ENCODE results near the gene SORL1. TPM values are rescaled to one million over a fixed set of nuclear protein-coding genes. Genes with fewer than 3 reads are reported as not detected.

The SORL1 gene
- total and polyA plus RNA-seq, 2 of the 8 experiments (the other 6 are each of a cell fraction or from before 2014, with no cell fraction given) = 38.1 to 65.5 TPM

GRCh38 chr11:121552154-121552553 is 100.0 kb downstream of the SORL1 start (continued):
- TF ChIP-seq, protein P1, sequence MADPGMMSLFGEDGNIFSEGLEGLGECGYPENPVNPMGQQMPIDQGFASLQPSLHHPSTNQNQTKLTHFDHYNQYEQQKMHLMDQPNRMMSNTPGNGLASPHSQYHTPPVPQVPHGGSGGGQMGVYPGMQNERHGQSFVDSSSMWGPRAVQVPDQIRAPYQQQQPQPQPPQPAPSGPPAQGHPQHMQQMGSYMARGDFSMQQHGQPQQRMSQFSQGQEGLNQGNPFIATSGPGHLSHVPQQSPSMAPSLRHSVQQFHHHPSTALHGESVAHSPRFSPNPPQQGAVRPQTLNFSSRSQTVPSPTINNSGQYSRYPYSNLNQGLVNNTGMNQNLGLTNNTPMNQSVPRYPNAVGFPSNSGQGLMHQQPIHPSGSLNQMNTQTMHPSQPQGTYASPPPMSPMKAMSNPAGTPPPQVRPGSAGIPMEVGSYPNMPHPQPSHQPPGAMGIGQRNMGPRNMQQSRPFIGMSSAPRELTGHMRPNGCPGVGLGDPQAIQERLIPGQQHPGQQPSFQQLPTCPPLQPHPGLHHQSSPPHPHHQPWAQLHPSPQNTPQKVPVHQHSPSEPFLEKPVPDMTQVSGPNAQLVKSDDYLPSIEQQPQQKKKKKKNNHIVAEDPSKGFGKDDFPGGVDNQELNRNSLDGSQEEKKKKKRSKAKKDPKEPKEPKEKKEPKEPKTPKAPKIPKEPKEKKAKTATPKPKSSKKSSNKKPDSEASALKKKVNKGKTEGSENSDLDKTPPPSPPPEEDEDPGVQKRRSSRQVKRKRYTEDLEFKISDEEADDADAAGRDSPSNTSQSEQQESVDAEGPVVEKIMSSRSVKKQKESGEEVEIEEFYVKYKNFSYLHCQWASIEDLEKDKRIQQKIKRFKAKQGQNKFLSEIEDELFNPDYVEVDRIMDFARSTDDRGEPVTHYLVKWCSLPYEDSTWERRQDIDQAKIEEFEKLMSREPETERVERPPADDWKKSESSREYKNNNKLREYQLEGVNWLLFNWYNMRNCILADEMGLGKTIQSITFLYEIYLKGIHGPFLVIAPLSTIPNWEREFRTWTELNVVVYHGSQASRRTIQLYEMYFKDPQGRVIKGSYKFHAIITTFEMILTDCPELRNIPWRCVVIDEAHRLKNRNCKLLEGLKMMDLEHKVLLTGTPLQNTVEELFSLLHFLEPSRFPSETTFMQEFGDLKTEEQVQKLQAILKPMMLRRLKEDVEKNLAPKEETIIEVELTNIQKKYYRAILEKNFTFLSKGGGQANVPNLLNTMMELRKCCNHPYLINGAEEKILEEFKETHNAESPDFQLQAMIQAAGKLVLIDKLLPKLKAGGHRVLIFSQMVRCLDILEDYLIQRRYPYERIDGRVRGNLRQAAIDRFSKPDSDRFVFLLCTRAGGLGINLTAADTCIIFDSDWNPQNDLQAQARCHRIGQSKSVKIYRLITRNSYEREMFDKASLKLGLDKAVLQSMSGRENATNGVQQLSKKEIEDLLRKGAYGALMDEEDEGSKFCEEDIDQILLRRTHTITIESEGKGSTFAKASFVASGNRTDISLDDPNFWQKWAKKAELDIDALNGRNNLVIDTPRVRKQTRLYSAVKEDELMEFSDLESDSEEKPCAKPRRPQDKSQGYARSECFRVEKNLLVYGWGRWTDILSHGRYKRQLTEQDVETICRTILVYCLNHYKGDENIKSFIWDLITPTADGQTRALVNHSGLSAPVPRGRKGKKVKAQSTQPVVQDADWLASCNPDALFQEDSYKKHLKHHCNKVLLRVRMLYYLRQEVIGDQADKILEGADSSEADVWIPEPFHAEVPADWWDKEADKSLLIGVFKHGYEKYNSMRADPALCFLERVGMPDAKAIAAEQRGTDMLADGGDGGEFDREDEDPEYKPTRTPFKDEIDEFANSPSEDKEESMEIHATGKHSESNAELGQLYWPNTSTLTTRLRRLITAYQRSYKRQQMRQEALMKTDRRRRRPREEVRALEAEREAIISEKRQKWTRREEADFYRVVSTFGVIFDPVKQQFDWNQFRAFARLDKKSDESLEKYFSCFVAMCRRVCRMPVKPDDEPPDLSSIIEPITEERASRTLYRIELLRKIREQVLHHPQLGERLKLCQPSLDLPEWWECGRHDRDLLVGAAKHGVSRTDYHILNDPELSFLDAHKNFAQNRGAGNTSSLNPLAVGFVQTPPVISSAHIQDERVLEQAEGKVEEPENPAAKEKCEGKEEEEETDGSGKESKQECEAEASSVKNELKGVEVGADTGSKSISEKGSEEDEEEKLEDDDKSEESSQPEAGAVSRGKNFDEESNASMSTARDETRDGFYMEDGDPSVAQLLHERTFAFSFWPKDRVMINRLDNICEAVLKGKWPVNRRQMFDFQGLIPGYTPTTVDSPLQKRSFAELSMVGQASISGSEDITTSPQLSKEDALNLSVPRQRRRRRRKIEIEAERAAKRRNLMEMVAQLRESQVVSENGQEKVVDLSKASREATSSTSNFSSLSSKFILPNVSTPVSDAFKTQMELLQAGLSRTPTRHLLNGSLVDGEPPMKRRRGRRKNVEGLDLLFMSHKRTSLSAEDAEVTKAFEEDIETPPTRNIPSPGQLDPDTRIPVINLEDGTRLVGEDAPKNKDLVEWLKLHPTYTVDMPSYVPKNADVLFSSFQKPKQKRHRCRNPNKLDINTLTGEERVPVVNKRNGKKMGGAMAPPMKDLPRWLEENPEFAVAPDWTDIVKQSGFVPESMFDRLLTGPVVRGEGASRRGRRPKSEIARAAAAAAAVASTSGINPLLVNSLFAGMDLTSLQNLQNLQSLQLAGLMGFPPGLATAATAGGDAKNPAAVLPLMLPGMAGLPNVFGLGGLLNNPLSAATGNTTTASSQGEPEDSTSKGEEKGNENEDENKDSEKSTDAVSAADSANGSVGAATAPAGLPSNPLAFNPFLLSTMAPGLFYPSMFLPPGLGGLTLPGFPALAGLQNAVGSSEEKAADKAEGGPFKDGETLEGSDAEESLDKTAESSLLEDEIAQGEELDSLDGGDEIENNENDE (IDR thresholded peaks at IDR 0.05; ENCODE audit: insufficient replicate concordance, low read length) = no peak
- no peak for TF ChIP-seq CBX8 (IDR thresholded peaks at IDR 0.05; ENCODE audit: borderline replicate concordance, low read depth, low read length)
- TF ChIP-seq, protein P2, sequence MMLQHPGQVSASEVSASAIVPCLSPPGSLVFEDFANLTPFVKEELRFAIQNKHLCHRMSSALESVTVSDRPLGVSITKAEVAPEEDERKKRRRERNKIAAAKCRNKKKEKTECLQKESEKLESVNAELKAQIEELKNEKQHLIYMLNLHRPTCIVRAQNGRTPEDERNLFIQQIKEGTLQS (IDR thresholded peaks at IDR 0.05; ENCODE audit: insufficient read depth, low read depth, low read length) = no peak
- no peak for TF ChIP-seq RFX5 (IDR thresholded peaks at IDR 0.05; ENCODE audit: borderline replicate concordance, low read depth, low read length)
- TF ChIP-seq JUND (IDR thresholded peaks at IDR 0.05; ENCODE audit: low read length) = no peak
- no peak for TF ChIP-seq CTBP2 (IDR thresholded peaks at IDR 0.05; ENCODE audit: borderline replicate concordance, insufficient read depth, insufficient read length, low read length)
- TF ChIP-seq ATF2 (IDR thresholded peaks at IDR 0.05; ENCODE audit: low read length) = no peak
- no peak for TF ChIP-seq GABPA (IDR thresholded peaks at IDR 0.05; ENCODE audit: borderline replicate concordance, insufficient read depth, low read length)

Data from H1 (cell line).